Activated CD8-positive, alpha-beta T cell treated with anti-CD3 and anti-CD28 coated beads, Interleukin-2, amount 10 ng/mL, durations not matched to agents 7 days and 5 days (primary cell): ENCODE data around the gene HTR3A. TPM values are rescaled to one million over a fixed set of nuclear protein-coding genes. Genes with fewer than 3 reads are reported as not detected.

Experiments used
- ATAC-seq: fragments of 150-1000 bp; cut with Tn5 transposase; one replicate; pipeline ENCODE4 v1.10.0; 2021; ENCODE audit warnings: moderate library complexity
- CTCF ChIA-PET: fragments of 350-600 bp; sonication (Branson Sonifier 250); formaldehyde crosslinking; loops from one replicate; lab custom pipeline; 2021; ENCODE audit warnings: antibody characterized with exemption; lab: Charles Lee
- POLR2A ChIA-PET: fragments of 350-600 bp; sonication (Branson Sonifier 250); formaldehyde crosslinking; loops from one replicate; lab custom pipeline; 2021; ENCODE audit warnings: antibody characterized with exemption; lab: Charles Lee
- DNase-seq: peaks from one replicate; pipeline ENCODE4 v3.0.0-alpha.2; 2020
- H3K27ac Mint-ChIP-seq: one replicate; pipeline ENCODE4 v1.8.0; 2021; ENCODE audit warnings: mild to moderate bottlenecking, mixed read lengths
- H3K27me3 Mint-ChIP-seq: one replicate; pipeline ENCODE4 v1.8.0; 2021; ENCODE audit warnings: low read depth, mixed read lengths
- H3K36me3 Mint-ChIP-seq: one replicate; pipeline ENCODE4 v1.8.0; 2021; ENCODE audit warnings: low read depth, mixed read lengths
- H3K4me1 Mint-ChIP-seq: one replicate; pipeline ENCODE4 v1.8.0; 2021; ENCODE audit warnings: low read depth, mixed read lengths
- H3K4me3 Mint-ChIP-seq: one replicate; pipeline ENCODE4 v1.8.0; 2021; ENCODE audit warnings: mild to moderate bottlenecking, mixed read lengths
- H3K9me3 Mint-ChIP-seq: one replicate; pipeline ENCODE4 v1.8.0; 2022; ENCODE audit warnings: mixed read lengths; ENCODE audit not compliant: insufficient read depth
- total RNA-seq, 2 experiments: library from RNA; stranded (reverse); gene quantifications; one replicate each; pipeline ENCODE4 v1.2.3, GENCODE V29; 2021

The HTR3A gene
- total RNA-seq, 2 experiments from 2014 or later, result not detected

DNA sequence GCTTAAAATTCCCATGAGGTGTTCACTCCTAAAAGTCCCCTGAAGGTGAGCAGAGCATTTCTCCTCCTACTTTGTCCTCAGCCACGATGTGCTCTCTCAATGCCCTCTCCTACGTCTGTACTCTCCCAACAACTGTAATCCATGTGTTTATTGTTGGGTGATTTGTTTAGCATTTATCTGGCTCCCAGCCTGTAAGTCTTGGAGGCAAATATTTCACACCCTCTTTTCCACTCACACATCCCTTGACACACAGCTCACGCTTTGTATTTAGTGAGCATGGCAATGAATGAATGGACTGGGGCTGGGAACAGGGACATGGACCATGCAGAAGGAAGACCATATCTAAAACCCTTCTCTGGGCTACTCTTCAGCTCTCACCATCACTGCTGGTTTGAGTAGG is 22.6 kb downstream of the HTR3A start:
- POLR2A ChIA-PET, result no interaction called here
- H3K4me3 Mint-ChIP-seq, result no peak overlapping the region
- H3K27me3 Mint-ChIP-seq, result peaks cover 10% of the 10 kb centered on the region
- no peaks in the 10 kb centered on the region for H3K9me3 Mint-ChIP-seq
- CTCF ChIA-PET, result interaction anchor here (8.0 kb wide), 1 partner anchor 265 kb away, joined by 178 read pairs; no protein-coding TSS in a partner anchor
- H3K27ac Mint-ChIP-seq, result no peak overlapping the region
- DNase-seq (no peak), ATAC-seq (no peak)
- peaks cover 11% of the 10 kb centered on the region for H3K4me1 Mint-ChIP-seq
- H3K36me3 Mint-ChIP-seq, result no peaks in the 10 kb centered on the region

DNA sequence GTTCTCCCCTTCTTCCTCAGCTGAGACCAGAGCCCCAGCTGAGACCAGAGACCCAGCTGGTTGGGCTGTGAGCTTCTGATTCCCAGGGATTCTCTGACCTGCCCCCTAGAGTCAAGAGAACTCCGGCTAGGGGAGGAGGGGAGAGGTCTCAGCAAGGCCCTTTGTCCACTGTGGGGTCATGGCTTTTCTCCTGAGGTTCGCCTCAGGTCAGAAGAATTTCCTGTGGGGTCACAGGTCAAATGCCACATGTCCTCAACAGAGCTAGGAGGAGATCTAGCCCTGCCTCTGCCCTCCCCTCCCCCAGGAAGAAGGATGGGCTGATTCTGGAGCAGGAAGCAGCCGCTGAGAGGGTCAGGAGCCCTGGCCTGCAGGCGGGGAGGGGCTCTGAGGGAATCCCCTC is 23.7 kb downstream of the HTR3A start:
- CTCF ChIA-PET, result no interaction called here
- POLR2A ChIA-PET, result no interaction called here

DNA sequence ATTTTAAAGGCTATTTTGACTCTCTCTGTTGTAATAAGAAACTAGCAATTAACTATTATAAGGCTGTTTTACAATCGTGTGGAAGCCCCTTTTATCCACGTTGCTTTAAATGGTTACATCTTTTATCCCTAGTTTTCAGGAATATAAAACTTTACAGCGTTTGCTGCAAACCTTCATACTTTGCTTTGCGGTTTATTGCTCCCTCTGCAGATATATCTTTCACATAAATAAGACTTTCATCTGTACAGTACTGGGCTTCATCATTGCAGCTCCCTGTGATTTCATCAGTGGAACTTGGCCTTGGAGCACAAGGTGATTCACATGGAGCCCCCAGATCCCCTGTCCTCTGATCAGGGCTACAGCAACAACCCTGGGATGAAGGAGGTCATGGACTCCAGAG is 25.6 kb downstream of the HTR3A start:
- POLR2A ChIA-PET, result no interaction called here
- ATAC-seq, result no peak
- no peaks in the 10 kb centered on the region for H3K36me3 Mint-ChIP-seq
- H3K4me1 Mint-ChIP-seq, result peaks cover under 1% of the 10 kb centered on the region
- no peak overlapping the region for H3K4me3 Mint-ChIP-seq
- CTCF ChIA-PET, result no interaction called here
- peaks cover 17% of the 10 kb centered on the region for H3K27me3 Mint-ChIP-seq
- no peak overlapping the region for H3K27ac Mint-ChIP-seq
- no peaks in the 10 kb centered on the region for H3K9me3 Mint-ChIP-seq
- no peak for DNase-seq

More for the DNA sequence above, 23.7 kb downstream of the HTR3A start:
- Mint-ChIP-seq H3K36me3 (no peaks in the 10 kb centered on the region), H3K9me3 (no peaks in the 10 kb centered on the region), H3K4me1 (peaks cover 11% of the 10 kb centered on the region), H3K27me3 (peaks cover 13% of the 10 kb centered on the region), H3K27ac (no peak overlapping the region), H3K4me3 (no peak overlapping the region)
- no peak for ATAC-seq
- DNase-seq, result no peak

DNA sequence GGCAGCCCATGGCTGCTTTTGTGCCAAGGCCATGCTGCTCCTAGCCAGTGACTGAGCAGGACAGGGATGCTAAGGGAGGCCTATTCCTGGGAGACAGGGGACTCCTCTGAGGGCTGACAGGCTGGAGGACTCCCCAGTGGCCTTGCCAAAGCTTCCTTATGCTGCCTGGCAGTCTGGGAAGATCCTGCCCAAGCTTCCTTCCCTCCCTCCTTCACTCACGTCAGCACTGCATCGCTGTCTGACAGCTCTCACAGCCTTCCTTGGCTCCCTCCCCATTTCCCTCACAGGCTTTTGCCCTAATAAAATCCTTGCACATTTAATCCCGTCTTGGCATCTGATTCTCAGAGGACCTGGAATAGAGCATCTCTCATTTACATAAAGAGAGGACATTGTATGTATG is 26.5 kb downstream of the HTR3A start:
- CTCF ChIA-PET, result interaction anchor here (1.5 to 2.0 kb wide), 2 partner anchors 259 to 260 kb away, joined by 5 read pairs; no protein-coding TSS in a partner anchor
- POLR2A ChIA-PET, result no interaction called here
- no peak for ATAC-seq
- no peaks in the 10 kb centered on the region for H3K9me3 Mint-ChIP-seq
- no peak overlapping the region for H3K27ac Mint-ChIP-seq
- no peaks in the 10 kb centered on the region for H3K4me1 Mint-ChIP-seq
- H3K36me3 Mint-ChIP-seq, result no peaks in the 10 kb centered on the region
- H3K4me3 Mint-ChIP-seq, result no peak overlapping the region
- no peak for DNase-seq
- H3K27me3 Mint-ChIP-seq, result peaks cover 16% of the 10 kb centered on the region

DNA sequence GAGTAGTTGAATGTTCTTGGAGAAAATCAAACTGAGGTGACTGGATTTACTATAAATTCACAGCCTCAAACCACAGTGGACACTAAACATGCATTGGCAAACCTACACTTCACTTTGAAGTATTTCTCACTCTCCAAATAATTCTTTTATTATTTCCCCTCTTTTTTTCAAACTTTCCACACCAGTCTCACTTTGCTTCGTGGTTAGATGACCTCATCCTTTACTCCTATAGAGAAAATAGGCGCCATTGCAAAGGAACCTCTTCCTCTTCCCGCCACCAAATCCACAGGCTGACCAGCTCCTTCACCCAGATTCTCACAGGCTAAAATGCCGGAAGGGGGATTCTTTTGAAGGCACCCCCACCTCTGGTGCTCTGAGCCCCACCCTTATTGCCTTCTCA is 33.4 kb downstream of the HTR3A start:
- no peak overlapping the region for H3K4me3 Mint-ChIP-seq
- CTCF ChIA-PET, result no interaction called here
- H3K9me3 Mint-ChIP-seq, result no peaks in the 10 kb centered on the region
- ATAC-seq (no peak), DNase-seq (no peak)
- no peak overlapping the region for H3K27ac Mint-ChIP-seq
- no peaks in the 10 kb centered on the region for H3K36me3 Mint-ChIP-seq
- peaks cover 36% of the 10 kb centered on the region for H3K27me3 Mint-ChIP-seq
- peaks cover 9% of the 10 kb centered on the region for H3K4me1 Mint-ChIP-seq
- POLR2A ChIA-PET, result no interaction called here

DNA sequence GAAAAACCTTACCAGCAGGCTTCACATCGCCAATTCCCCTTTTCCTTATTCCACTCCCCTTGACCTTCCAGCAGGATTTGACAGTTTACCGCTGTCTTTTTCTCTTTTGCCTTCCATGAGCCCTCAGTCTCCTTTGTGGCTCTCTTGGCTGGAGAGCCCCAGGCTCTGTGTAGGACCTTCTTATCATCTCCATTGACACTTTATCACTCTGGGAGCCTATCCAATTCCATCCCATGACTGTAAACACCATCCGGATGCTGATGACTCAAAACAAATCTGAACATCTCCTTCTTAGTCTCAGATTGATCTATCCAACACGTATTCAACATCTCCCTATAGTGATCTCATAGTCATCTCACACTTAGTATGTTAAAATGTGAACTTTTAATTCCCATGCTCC is 36.0 kb downstream of the HTR3A start:
- Mint-ChIP-seq H3K4me3 (no peak overlapping the region), H3K9me3 (no peaks in the 10 kb centered on the region), H3K27me3 (peaks cover 30% of the 10 kb centered on the region), H3K27ac (no peak overlapping the region), H3K4me1 (peaks cover 9% of the 10 kb centered on the region), H3K36me3 (no peaks in the 10 kb centered on the region)
- DNase-seq (no peak), ATAC-seq (no peak)
- ChIA-PET POLR2A (no interaction called here), CTCF (interaction anchor here (1.7 kb wide), 1 partner anchor 250 kb away, joined by 5 read pairs; no protein-coding TSS in a partner anchor)

DNA sequence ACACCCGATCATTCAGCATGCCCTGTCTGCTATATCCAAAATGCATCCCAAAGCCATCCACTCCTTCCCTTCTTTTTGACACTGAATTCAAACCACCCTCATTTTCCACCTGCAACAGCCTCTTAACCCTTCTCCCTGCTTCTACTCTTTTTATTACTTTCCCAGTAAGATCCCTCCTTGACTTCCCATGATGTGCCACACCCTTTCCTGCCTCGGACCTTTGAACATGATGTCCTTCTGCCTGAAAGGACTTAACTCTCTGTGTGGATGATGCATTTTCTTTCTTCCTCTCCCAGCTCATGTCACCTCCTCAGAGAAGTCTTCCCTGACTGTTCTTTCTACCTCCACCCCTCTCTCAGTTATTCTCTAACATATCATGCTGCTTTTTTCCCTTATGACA is 36.5 kb downstream of the HTR3A start:
- Mint-ChIP-seq H3K27me3 (peaks cover 30% of the 10 kb centered on the region), H3K4me1 (peaks cover 9% of the 10 kb centered on the region), H3K4me3 (no peak overlapping the region), H3K9me3 (no peaks in the 10 kb centered on the region), H3K36me3 (no peaks in the 10 kb centered on the region), H3K27ac (no peak overlapping the region)
- POLR2A ChIA-PET, result interaction anchor here (1.0 kb wide), 1 partner anchor 12 kb away, joined by 3 read pairs; no protein-coding TSS in a partner anchor
- DNase-seq, result no peak
- no peak for ATAC-seq
- CTCF ChIA-PET, result interaction anchor here (1.7 kb wide), 1 partner anchor 250 kb away, joined by 5 read pairs; no protein-coding TSS in a partner anchor

DNA sequence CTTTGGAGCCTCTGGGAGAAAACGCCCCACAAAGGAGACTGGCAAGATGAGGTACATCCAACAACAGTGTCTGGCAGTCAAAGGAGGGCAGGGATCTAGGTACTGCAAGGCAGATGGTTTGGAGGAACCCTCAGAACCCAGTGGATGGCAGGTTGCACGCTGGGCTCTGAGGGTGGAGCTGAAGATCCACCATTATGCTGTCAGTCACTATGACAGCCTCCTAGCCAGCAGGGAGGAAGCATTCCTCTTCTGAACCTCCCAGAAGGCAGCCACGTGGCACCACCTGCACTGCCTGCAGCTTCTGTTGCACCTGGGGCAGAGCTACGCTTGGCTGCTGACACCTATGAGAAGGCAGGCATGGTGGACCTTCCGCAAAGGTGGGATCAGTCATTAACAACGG is 40.2 kb downstream of the HTR3A start:
- H3K27me3 Mint-ChIP-seq, result peaks cover 16% of the 10 kb centered on the region
- no peaks in the 10 kb centered on the region for H3K9me3 Mint-ChIP-seq
- ATAC-seq (no peak), DNase-seq (no peak)
- H3K4me1 Mint-ChIP-seq, result no peaks in the 10 kb centered on the region
- ChIA-PET POLR2A (no interaction called here), CTCF (interaction anchor here (1.3 to 2.2 kb wide), 2 partner anchors 24 to 246 kb away, joined by 3 to 8 read pairs; no protein-coding TSS in a partner anchor)
- no peak overlapping the region for H3K4me3 Mint-ChIP-seq
- no peaks in the 10 kb centered on the region for H3K36me3 Mint-ChIP-seq
- H3K27ac Mint-ChIP-seq, result no peak overlapping the region

DNA sequence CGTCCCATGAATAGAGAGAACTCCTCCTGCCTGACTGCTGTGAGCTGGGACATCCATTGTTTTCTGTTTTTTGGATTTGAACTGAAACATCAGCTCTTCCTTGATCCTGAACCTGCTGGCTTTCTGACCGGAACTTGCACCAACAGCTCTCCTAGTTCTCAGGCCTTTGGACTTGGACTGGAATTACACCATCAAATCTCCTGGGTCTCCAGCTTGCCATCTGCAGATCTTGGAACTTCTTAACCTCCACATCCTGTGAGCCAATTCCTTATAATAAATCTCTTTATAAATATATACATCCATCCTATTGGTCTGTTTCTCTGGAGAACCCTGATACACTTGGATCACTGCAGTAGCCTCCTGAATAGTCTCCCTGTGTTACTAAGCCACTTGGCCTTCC is 42.1 kb downstream of the HTR3A start:
- POLR2A ChIA-PET, result no interaction called here
- Mint-ChIP-seq H3K27me3 (peaks cover 7% of the 10 kb centered on the region), H3K27ac (no peak overlapping the region), H3K36me3 (no peaks in the 10 kb centered on the region), H3K4me3 (no peak overlapping the region), H3K9me3 (no peaks in the 10 kb centered on the region), H3K4me1 (no peaks in the 10 kb centered on the region)
- ATAC-seq, result no peak
- DNase-seq, result no peak
- CTCF ChIA-PET, result interaction anchor here (1.0 to 2.2 kb wide), 3 partner anchors 23 to 246 kb away, joined by 4 to 8 read pairs (median 5); no protein-coding TSS in a partner anchor

DNA sequence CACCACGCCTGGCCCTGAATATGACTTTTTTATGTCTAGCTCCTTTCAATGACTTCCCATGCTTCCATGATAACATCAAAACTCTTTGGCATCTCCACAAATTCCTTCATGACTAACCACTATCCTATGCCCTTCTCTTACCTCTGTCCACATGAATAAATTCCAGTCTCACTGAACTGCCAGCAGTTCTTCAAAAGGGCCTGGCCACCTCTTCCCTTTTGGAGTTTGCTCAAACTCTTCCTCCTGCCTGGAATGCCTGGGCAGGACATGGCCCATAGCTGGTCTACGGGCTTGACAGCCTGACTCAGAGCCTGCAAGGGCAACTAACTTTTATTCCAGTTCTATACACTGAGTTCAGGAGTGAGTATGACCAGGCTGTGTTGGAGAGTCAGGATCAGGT is 42.8 kb downstream of the HTR3A start:
- ATAC-seq (no peak), DNase-seq (no peak)
- H3K27me3 Mint-ChIP-seq, result peaks cover 1% of the 10 kb centered on the region
- ChIA-PET POLR2A (no interaction called here), CTCF (interaction anchor here (0.9 kb wide), 1 partner anchor 47 kb away, joined by 3 read pairs; no protein-coding TSS in a partner anchor)
- no peak overlapping the region for H3K27ac Mint-ChIP-seq
- H3K9me3 Mint-ChIP-seq, result no peaks in the 10 kb centered on the region
- no peaks in the 10 kb centered on the region for H3K36me3 Mint-ChIP-seq
- no peaks in the 10 kb centered on the region for H3K4me1 Mint-ChIP-seq
- no peak overlapping the region for H3K4me3 Mint-ChIP-seq

DNA sequence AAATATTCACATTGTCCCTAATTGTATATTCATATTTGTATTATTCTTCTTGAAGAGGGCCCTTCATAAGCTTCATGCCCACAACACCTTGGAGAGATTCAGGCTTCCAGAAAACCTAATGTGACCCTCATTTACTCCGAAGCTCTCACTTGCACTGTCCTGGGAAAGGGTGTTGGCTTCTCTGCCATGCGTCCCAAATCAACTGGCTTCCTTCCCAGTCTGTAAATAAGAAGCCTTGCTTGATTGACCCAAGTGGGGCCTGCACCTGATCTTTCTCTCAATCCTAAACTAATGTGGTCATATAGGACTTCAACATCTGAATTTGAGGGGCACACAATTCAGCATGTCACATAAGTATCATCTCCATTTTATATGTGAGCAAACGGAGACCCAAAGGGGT is 44.1 kb downstream of the HTR3A start:
- POLR2A ChIA-PET, result no interaction called here
- ATAC-seq, result no peak

DNA sequence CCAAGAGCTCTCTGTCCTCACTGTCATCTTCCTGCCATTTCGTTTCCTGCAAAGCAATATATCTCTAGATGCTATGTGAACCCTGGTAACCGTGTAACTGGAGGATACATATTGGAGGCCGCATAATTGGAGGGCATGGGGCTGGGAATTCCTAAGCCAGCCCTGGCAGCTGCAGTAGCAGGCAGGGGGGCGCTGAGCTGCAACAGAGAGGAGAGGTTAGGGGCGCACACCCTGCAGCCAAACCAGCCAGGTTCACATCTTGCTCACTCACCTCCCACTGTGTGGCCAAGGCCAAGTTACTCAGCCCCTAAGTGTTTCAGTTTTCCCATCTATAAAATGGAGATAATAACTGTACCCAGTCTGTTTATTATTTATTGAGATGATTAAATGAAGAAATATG is 44.7 kb downstream of the HTR3A start:
- Mint-ChIP-seq H3K4me1 (no peaks in the 10 kb centered on the region), H3K27me3 (peaks cover 2% of the 10 kb centered on the region), H3K4me3 (no peak overlapping the region), H3K9me3 (no peaks in the 10 kb centered on the region), H3K36me3 (no peaks in the 10 kb centered on the region), H3K27ac (no peak overlapping the region)
- DNase-seq (no peak), ATAC-seq (no peak)
- POLR2A ChIA-PET, result no interaction called here
- CTCF ChIA-PET, result interaction anchor here (1.3 kb wide), 1 partner anchor 241 kb away, joined by 7 read pairs; no protein-coding TSS in a partner anchor

More for the DNA sequence above, 44.1 kb downstream of the HTR3A start:
- CTCF ChIA-PET, result interaction anchor here (0.7 to 1.3 kb wide), 2 partner anchors 16 to 241 kb away, joined by 3 to 7 read pairs; no protein-coding TSS in a partner anchor
- H3K36me3 Mint-ChIP-seq, result no peaks in the 10 kb centered on the region
- no peak for DNase-seq
- H3K4me1 Mint-ChIP-seq, result no peaks in the 10 kb centered on the region
- no peak overlapping the region for H3K4me3 Mint-ChIP-seq
- peaks cover 2% of the 10 kb centered on the region for H3K27me3 Mint-ChIP-seq
- H3K9me3 Mint-ChIP-seq, result no peaks in the 10 kb centered on the region
- H3K27ac Mint-ChIP-seq, result no peak overlapping the region
